Ovary (tissue), 9 donors: Measurements from ENCODE around the gene PCDH8. TPM values are rescaled to one million over a fixed set of nuclear protein-coding genes. Genes with fewer than 3 reads are reported as not detected.
"Not testable (repeated sequence)": the region's sequence is repeated elsewhere in the genome, so short reads cannot be mapped to it uniquely, and the experiment has no call there.

Experiments used
- DNase-seq, 5 donors: peaks; one replicate each; pipeline ENCODE4 v3.0.0-alpha.2; 2019 to 2020
- H3K27ac ChIP-seq, 2 donors: fragments of 200-600 bp; one replicate each; pipeline versions ENCODE4 v1.5.1 to v1.8.0; 2019 to 2022
- H3K27me3 ChIP-seq: fragments of 200-600 bp; one replicate; pipeline ENCODE4 v1.8.0; 2022
- H3K36me3 ChIP-seq: fragments of 200-600 bp; sonication (generic); one replicate; pipeline ENCODE4 v1.5.1; 2019
- H3K4me1 ChIP-seq: one replicate; pipeline ENCODE4 v1.8.1; 2013; ENCODE audit warnings: mild to moderate bottlenecking, moderate library complexity; ENCODE audit not compliant: insufficient read depth
- H3K4me3 ChIP-seq: fragments of 200-600 bp; sonication (generic); one replicate; pipeline ENCODE4 v1.5.1; 2017
- H3K9me3 ChIP-seq, 2 donors: fragments of 200-600 bp in 1 of 2; sonication (generic) in 1 of 2; one replicate each; pipeline versions ENCODE4 v1.5.1 to v1.8.1; 2013 to 2019; ENCODE audit warnings: mild to moderate bottlenecking in 1 of 2, moderate library complexity in 1 of 2
- CTCF ChIP-seq, 3 donors: fragments of 450-650 bp in 2 of 3; fragments of 200-600 bp in 1 of 3; IDR thresholded peaks; one replicate each; pipeline versions ENCODE4 v1.5.1 to v1.8.0; 2016 to 2022; ENCODE audit warnings: antibody characterized with exemption in 3 of 3, mild to moderate bottlenecking in 1 of 3
- EP300 ChIP-seq: sonication (generic); formaldehyde crosslinking; IDR thresholded peaks from one replicate; pipeline ENCODE4 v1.6.1; 2017; ENCODE audit warnings: antibody characterized with exemption
- POLR2A ChIP-seq: fragments of 450-650 bp; IDR thresholded peaks from one replicate; pipeline ENCODE4 v1.6.1; 2017; ENCODE audit warnings: antibody characterized with exemption, mild to moderate bottlenecking, moderate library complexity
- WGBS, 3 donors: extraction: QIAGEN DNeasy Blood & Tissue Kit in 1 of 3; methylation state at CpG; one replicate each; pipeline versions ENCODE4 v1.1.5 to v1.1.7; 2013 to 2017; 5-methylcytosine and 5-hydroxymethylcytosine counted together
- intact Hi-C, 4 donors: fragments of 100-400 bp; cut with DNase I; formaldehyde crosslinking; loops; one replicate each; pipeline versions ENCODE4 v1.11.0 to v1.15.1; 2022 to 2023
- polyA plus RNA-seq, 2 donors: library from polyadenylated mRNA; stranded (reverse); fragments of 200-250 nt in 1 of 2; fragments of 350-450 nt in 1 of 2; fragmentation: Illumina TruSeq in 1 of 2; extraction: RNeasy Lipid Tissue Mini Kit (QIAGEN cat#74804) in 1 of 2; gene quantifications; one replicate each; pipeline ENCODE4 v1.2.3, GENCODE V29; 2013 to 2014
- total RNA-seq, 7 donors: library from RNA; depleted of rRNA in 2 of 7; stranded (reverse); fragments of >200 nt in 2 of 7; fragmentation: NEBNext Ultra II Directional in 3 of 7; extraction: Animal tissue kit (Norgen Biotek cat#: 25700) in 3 of 7; gene quantifications; one replicate each; pipeline versions ENCODE4 v1.1.0 to v1.2.4, GENCODE V29; 2016 to 2023
- donor health status: DM: no; HTN: no; CAD: no; lungs with moderate emphysema.
- donor health status: DM: no; HTN: no; CAD: no.
- donor health status: Bipolar disorder and iron deficiency.
- donor health status: DM: yes; HTN: yes; CAD: no.
- donor health status: DM: no; HTN: no; CAD: no.
- donor health status: DM: yes; HTN: yes; CAD: no.

Gene PCDH8
- total and polyA plus RNA-seq, 9 donors: 0.06 TPM; not detected in 8

GRCh38 chr13:52833296-52833875 lies 15.1 kb downstream of the PCDH8 start:
- no peak overlapping the region for H3K4me3 ChIP-seq
- intact Hi-C loops: no loop called here
- H3K36me3 ChIP-seq: no peaks in the 10 kb centered on the region
- no peaks in the 10 kb centered on the region for H3K27me3 ChIP-seq
- no peak for DNase-seq
- H3K27ac ChIP-seq: no peak overlapping the region
- 67 to 73% (median 69%) methylated on average over 7 of the region's 7 CpGs for WGBS, 3 donors
- no peaks in the 10 kb centered on the region for H3K9me3 ChIP-seq
- TF ChIP-seq EP300 (no peak), POLR2A (no peak), CTCF (IDR thresholded peaks at IDR 0.05) (no peak)
- H3K4me1 ChIP-seq: no peaks in the 10 kb centered on the region

GRCh38 chr13:52832313-52832712 lies 16.1 kb downstream of the PCDH8 start:
- 66 to 72% (median 70%) methylated on average over 5 of the region's 5 CpGs for WGBS, 3 donors
- no peaks in the 10 kb centered on the region for H3K36me3 ChIP-seq
- no peaks in the 10 kb centered on the region for H3K27me3 ChIP-seq
- no peak for DNase-seq
- TF ChIP-seq EP300 (no peak), POLR2A (no peak), CTCF (IDR thresholded peaks at IDR 0.05) (no peak)
- no peaks in the 10 kb centered on the region for H3K4me1 ChIP-seq
- no peak overlapping the region for H3K27ac ChIP-seq
- H3K4me3 ChIP-seq: no peak overlapping the region
- no peaks in the 10 kb centered on the region for H3K9me3 ChIP-seq
- intact Hi-C loops: no loop called here

GRCh38 chr13:52830946-52831345 lies 17.5 kb downstream of the PCDH8 start:
- no peak for TF ChIP-seq CTCF (IDR thresholded peaks at IDR 0.05)
- no peak for TF ChIP-seq POLR2A

GRCh38 chr13:52827839-52828238 lies 20.6 kb downstream of the PCDH8 start:
- Histone ChIP-seq H3K27ac (no peak overlapping the region), H3K9me3 (no peaks in the 10 kb centered on the region), H3K4me3 (no peak overlapping the region), H3K36me3 (no peaks in the 10 kb centered on the region), H3K27me3 (no peaks in the 10 kb centered on the region), H3K4me1 (no peaks in the 10 kb centered on the region)
- no peak for DNase-seq
- intact Hi-C loops: no loop called here
- 62 to 69% (median 64%) methylated on average over 7 of the region's 7 CpGs for WGBS, 3 donors
- TF ChIP-seq POLR2A (no peak), CTCF (IDR thresholded peaks at IDR 0.05) (no peak), EP300 (no peak)

More at GRCh38 chr13:52830946-52831345, 17.5 kb downstream of the PCDH8 start:
- H3K27ac ChIP-seq: no peak overlapping the region
- intact Hi-C loops: no loop called here
- H3K4me3 ChIP-seq: no peak overlapping the region
- WGBS, 3 donors: 83 to 91% (median 90%) methylated on average over 2 of the region's 2 CpGs
- H3K4me1 ChIP-seq: no peaks in the 10 kb centered on the region
- H3K27me3 ChIP-seq: no peaks in the 10 kb centered on the region
- no peaks in the 10 kb centered on the region for H3K9me3 ChIP-seq
- H3K36me3 ChIP-seq: no peaks in the 10 kb centered on the region
- DNase-seq: no peak

- H3K9me3 ChIP-seq, intact Hi-C loops, DNase-seq, H3K4me1 ChIP-seq, H3K4me3 ChIP-seq, H3K27ac ChIP-seq, H3K36me3 ChIP-seq, H3K27me3 ChIP-seq: not testable (repeated sequence)
- WGBS, 3 donors: 91 to 94% (median 93%) methylated on average over 23 to 29 of the region's 29 CpGs
These were observed 30.6 kb downstream of the PCDH8 start for GRCh38 chr13:52817886-52818285.
